ENCODE results near the gene MINDY4.

The MINDY4 gene

DNA sequence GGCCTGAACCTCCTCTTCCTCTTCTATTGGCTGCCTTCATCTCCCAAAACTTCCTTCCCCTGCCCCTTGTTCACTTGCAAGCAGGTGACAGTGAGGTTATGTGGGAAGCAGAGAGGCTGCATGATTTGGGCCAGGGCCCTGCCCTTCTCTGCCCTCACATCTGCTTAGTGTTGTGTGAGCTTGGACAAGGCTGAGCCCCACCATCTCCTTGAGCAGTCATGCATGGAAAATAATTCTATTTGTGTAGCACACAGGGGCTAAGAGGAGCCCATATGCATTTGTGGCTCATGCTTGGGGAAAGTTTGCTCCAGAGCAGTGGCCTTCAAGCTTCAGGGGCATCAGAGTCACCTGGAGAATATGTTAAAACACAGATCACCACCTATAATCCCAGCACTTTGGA lies 113.7 kb downstream of the MINDY4 start:
- DNase-seq, result no peak

GRCh38 chr7:30886608-30887011 lies 115.4 kb downstream of the MINDY4 start:
- DNase-seq, result no peak

DNA sequence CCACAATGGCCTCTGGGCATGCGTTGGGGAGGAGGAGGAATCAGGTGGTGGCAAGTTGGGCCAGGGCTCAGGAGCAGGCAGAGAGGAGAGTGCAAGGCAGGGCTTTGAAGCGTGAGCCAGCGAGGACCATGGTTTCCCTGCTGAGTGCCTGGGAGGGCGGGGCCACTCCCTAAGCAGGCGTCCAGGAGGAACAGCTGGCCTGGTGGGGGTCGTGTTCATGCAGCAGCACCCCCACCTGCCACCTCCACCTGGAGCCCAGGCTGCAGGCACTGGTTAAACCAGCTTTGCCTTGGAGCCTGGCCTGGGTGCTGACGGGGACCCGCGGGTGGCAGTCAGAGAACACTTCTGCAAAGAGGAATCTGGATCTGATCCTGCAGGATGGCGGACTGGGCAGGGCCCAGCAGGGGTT lies 116.3 kb downstream of the MINDY4 start:
- no peak for DNase-seq

DNA sequence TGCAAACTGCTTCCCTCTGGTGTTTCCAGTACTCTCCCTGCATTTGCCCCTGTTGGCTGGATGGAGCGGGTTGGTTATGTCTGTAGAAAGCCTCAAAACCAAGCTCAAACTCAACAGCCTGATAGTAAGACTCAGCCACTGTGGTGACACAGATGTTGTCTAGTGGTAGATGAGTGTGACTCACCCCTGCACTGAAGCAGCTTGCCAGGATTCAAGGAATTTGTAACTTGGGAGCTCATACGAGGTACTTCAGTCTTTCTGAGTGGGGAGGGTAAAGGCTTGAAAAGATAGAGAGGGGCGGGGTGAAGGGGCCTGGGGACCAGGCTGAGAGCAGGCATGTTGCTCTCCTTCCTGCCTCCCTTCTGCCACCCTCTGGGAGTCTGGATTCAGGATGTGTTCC lies 117.5 kb downstream of the MINDY4 start:
- no peak for DNase-seq

- no peak for DNase-seq
Observed at GRCh38 chr7:30890226-30890625, 119.0 kb downstream of the MINDY4 start.

DNA sequence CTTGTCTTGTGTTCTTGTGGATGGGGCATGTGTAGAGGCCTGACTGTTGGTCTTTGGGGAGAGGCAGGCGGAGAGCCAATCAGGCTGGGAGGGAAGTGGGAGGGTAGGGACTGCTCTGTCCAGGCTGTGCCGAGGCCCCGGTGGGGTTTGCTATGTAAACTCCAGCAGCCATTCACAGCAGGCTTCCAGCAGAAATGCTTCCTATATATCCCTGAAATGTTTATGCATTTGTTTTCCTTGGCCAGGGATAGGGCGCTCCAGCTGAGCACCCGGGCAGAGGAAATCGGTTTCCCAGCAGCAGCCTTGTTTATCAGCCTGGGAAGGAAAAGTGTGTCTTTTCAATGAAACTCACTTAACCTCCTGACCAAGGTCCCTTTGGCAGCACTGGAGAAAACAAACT lies 122.1 kb downstream of the MINDY4 start:
- DNase-seq, result no peak

GRCh38 chr7:30894009-30894408 lies 122.8 kb downstream of the MINDY4 start:
- DNase-seq, result no peak

DNA sequence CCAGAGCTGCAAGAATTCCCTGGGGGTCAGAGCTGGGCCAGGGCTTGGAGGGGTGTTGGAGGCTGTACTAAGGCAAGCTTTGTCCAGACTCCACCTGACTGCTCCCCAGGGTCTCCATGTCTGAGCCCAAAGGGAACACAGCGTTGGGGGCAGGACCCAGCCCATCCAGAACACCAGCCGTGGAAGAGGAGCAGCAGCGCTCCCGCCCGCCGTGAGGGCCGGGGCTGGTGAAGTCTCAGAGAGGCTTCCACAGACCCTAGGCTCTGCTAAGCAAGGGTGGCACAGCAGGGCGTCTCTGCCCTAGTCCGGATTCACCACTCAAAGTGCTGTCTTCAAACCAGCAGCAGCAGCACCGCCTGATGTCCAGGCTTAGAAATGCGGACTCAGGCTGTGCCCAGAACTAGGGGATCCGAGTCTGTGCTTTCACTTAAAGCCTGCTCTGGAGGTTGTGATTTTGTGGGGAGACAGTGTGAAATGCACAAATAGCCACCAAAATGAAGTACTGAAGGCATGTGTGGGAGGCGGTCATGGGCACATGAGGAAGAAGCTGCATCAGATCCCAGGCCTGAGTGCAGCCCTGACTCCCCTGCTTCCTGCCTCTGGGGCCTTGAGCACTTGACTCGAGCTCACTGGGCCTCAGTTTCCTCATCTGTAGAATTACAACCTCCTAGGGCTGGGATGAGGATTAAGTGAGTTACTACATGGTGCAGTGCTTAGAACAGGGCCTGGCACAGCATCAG lies 123.8 kb downstream of the MINDY4 start:
- DNase-seq, result no peak

DNA sequence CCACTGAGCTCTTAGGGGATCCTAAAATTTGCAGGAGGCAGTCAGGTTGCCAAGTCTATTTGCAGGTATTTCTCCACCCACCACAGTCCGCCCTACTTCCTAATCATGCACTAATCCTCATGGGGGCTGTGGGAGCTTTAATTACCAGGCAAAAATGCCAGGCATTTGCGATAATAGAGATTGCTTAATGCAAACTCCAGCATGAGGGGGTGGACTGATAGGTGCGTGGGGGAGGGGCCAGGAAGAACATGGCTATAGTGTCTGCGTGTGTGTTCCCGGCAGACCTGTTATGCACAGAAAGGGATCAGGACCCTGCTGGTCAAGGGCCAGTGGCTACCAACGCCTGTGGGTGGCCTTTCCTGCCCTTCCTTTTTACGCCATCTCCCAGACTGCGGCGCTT lies 124.8 kb downstream of the MINDY4 start:
- no peak for DNase-seq

DNA sequence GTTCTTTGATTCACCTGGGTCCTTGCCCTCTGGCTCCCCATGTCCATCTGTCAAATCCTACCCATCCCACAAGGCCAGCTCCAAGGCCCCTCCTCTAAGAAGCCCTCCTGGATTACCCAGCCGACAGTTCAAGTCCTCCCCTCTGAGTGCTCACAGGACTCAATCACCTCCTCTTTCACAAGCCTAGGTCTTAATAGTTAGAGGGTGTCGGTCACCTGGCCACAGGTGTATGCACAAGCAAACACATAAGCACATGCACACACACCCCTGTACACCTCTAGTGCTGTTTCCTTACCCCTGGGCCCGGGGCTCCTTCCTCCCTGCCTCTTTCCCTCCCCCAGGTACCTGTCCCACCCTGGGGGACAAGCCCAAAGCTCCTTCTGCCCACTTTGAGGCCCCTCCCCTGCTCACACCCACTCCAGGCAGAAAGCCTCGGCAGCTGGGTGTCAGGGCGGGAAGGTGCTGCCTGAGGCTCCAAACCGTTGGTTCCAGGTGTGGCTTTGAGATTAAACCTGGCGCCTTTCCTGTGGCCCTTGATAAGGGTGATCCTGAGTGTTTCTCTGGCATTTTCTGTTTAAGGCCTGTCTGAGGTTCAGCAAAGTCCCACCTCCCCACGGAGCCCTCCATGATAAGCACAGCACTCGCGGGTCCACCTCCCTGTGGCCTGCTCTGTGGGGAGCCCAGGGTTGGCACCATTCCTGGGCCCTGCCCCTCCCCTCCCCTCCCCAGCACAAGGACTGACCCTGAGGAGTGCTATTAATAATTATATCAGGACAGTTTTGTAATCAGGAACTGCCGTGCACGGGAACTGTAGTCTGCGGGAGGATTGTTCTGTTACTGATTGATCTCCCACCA lies 125.8 kb downstream of the MINDY4 start:
- no peak for DNase-seq

- DNase-seq, result no peak
Observed at GRCh38 chr7:30897770-30898169, 126.6 kb downstream of the MINDY4 start.

DNA sequence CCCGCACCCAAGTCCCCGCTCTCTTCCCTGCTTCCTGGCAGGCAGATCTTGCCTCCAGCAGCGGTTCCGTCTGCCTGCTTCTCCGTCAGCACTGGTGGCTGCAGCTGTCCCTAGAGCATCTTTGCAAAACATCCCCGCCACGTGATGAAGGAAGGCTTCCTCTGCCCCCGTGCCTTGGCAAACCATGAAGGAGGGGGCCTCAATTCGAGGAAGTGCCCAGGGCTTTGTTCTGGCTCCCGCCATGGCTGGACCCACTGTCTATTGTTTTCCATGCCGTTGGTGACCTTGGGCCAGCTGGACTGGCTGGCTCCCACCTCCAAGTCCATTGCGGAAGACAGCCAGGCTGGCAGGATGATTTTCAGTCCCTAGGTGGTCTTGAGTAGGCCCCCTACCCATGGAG lies 127.2 kb downstream of the MINDY4 start:
- DNase-seq, result no peak

DNA sequence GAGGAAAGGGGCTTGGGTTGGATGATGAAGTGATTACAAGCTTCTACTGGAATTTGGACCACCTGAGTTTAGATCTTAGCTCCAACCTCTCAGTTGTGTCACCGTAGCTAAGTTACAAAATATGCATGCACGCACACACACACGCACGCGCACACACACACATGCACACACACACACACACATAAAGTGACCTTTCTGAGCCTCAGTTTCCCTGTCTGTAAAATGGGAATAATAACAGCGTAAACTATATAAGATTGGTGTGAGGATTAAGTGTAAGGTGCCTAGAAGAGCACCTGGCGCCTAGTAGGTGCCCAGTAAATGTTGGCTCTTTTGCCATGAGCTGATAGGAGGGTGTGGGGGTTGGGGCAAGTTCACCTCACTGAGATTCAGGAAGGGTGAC lies 127.8 kb downstream of the MINDY4 start:
- DNase-seq, result no peak

DNA sequence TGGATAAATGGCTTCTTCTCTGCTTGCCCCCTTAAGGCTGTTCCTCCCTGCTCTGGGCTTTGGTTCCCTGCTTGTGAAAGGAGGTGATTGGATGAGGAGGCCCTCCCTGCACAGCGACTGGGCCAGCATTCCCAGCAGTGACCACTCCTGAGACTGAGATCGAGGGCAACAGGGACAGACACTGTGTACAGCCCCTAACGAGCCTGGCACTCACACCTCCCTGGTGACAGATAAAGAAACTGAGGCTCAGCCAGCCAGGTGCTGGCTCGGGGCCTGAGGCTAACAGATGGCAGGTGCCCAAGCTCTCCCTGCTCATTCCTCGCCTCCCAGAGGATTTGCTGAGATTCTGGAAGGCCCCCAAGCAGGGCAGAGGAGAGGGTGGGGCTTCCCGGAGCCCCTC lies 128.4 kb downstream of the MINDY4 start:
- no peak for DNase-seq

DNA sequence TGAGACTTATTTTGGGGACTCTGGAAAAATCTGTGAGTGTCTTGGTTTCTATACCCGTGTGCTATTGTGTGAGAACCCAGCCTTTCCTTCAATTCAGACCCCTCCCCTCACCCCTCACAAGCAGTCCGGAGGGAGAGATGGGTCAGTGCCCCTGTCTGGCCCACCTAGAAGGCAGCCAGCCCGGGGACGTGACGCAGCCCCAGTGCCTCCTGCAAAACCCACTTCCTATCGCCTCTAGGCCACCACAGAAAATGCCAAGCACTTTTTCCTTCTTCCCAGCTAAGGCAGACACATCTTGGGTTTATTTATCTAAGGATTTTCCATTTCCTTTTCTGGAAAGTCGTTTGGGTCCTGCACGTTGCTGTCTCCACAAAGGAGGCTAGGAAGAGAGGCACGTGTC lies 128.8 kb downstream of the MINDY4 start:
- DNase-seq, result no peak

DNA sequence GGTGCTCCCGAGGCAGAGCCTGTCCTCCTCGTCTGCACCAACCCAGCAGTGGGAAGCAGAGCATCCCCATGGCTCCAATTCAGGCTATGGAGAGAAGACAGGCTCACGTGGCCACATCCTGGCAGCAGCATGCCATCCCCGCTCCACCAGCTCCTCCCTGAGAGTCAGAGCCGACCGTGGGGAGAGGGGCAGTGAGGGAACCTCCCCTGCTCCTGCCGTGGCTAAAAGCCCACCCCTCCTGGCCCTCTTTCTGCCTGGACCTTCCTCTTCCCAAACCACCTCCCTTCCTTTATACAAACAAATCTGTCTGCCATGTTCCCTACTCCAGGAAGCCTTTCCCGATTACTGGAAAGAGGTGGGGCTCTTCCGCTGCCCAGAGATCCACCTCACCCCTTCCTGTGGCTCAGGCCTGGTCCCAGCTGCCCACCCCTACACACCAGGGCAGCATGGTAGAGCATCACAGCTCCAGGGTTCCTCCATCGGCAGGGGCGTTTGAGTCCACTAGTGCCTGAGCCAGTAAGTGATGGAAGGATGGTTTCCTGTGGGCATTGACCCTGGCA lies 129.7 kb downstream of the MINDY4 start:
- no peak for DNase-seq

DNA sequence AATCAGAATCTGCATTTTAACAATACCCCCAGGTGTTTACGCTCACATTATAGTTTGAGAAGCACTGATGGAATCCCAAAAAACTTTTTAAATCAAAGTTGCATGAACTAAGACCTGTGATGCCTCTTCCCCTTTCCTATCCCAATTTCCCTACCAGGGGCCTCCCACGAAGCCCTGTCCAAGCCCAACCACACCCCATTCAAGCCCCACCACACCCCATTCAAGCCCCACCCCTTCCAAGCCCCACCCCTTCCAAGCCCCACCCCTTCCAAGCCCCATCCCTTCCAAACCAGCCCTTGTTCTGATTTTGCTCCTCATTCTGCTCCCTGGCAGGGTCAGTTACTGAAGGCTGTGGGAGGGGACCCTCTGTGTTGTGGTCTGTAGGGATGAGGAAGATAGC lies 130.6 kb downstream of the MINDY4 start:
- no peak for DNase-seq

DNA sequence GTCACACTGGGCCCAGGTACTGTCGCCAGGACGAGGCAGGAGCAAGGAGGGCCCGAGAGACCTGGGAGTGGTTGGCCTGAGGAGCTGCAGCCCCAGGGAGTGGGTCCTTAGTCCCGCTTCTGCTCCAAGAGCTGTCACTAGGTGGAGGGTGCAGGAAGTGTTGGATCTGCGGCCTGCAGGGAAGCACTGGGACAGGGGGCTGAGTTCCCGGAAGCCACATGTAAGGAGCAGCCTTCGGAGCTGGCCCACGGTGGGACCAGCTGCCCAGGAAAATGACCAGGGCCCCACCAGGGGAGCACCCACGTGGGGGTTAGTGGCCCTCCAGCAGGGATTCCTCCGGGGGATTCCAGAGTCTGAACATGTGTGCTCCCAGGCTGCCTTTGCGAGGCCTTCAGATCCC lies 131.2 kb downstream of the MINDY4 start:
- DNase-seq, result no peak

GRCh38 chr7:30903146-30903545 lies 131.9 kb downstream of the MINDY4 start:
- DNase-seq, result no peak

DNA sequence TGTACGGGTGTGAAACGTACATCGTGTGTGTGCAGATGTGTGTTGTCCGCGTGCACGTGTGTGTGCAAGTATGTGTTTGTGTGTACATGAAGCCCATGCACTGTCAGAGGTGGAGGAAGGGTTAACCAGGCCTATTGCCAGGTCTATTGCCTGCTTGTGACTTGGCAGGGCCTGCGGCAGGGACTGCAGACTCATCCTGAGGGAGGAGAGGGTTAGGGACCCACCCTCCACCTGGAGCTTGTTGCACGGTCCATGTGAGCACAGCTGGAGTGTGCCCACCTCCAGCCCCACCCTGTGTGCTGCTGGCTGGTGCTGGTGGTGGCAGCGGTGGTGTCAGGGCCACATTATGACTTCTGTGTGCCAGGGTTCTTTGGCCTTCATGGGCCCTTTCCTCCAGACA lies 133.3 kb downstream of the MINDY4 start:
- DNase-seq, result no peak

DNA sequence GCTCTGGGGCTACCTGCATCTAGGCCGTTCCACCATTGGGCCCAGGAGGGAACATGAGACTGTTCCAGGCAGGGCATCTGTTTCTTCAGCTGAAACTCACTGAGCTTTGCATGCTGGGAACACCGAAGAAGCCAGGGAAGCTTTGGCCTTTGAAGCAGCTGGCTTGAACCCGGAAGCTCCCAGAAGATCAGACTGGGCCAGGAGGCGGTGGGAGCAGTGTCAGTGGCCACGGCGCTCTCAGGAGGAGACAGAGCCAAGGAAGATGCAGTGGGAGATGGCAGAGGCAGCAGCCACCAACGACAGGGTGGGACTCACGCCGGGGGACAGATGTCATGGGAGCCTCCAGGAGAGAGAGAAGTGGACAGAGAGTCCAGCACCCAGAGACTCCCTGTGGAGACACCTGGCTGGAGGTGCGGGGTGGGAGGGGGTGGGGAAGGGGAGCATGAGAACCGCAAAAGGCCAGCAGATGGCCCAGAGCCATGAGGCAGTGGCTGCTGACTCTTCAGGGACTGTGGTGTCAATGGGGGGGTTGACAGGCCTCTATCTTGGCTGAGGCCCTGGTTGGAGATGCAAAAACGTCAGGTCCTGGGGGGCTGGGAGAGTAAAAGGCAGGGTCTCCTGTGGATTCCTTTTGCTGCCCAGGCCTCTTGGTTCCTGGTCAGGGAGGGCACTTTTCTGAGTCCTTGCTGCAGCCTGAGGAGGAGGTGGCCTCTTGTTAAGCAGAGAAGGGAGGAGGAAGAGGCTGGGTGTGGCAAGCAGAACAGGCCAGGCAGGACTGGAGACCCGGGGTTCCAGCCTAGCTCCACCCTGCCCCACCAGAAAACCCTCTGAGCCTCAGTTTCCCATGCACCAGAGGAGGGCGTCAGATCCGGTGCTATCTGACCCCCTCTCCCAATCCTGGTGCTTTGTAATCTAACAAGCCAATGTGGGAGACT lies 134.1 kb downstream of the MINDY4 start:
- DNase-seq, result no peak

DNA sequence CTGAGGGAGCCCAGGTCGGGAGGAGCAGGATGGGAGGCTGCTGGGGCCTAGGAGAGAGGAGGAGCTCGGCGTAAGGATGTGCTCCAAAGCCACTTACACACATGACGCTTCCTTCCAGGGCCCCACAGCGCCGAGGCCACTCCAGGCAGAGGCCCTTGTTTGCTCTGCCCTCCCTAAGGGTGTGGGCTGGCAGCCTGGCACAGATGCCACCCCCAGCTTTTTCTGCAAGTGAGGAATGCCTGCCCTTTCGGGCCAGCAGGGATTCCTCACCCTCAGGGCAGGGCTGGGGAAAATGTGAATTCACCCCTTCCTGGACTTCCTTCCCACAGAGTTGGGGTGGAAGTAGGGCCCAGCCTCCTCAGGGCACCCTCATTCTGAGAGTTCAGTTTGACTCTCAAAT lies 134.8 kb downstream of the MINDY4 start:
- no peak for DNase-seq
